ENCODE data around the gene PABPC1L2B. TPM values are rescaled to one million over a fixed set of nuclear protein-coding genes. Genes with fewer than 3 reads are reported as not detected.
"Not testable (repeated sequence)": the region's sequence is repeated elsewhere in the genome, so short reads cannot be mapped to it uniquely, and the experiment has no call there.

The PABPC1L2B gene
- total and polyA plus RNA-seq, 2 of the 8 experiments (the other 6 are each of a cell fraction or from before 2014, with no cell fraction given) = 1.5 to 1.7 TPM

DNA sequence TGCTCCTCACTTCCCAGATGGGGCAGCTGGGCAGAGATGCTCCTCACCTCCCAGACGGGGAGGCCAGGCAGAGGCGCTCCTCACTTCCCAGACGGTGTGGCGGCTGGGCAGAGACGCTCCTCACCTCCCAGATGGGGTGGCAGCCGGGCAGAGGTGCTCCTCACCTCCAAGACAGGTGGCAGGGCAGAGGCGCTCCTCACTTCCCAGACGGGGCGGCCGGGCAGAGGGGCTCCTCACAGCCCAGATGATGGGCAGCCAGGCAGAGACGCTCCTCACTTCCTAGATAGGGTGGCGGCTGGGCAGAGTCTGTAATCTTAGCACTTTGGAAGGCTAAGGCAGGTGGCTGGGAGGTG, 19.3 kb downstream of the PABPC1L2B start:
- H3K56ac ChIP-seq (replicated peaks; ENCODE audit: insufficient read length, low read depth, low read length); H3K4me3 ChIP-seq (ENCODE audit: extremely low read depth in 1 of 4, insufficient read depth in 2 of 4, low read depth in 3 of 4, low read length in 4 of 4); H3K4ac ChIP-seq (replicated peaks; ENCODE audit: insufficient read length, low read depth, low read length); H3K36me3 ChIP-seq (ENCODE audit: control insufficient read depth in 2 of 4, insufficient read depth in 4 of 4, low read length in 3 of 4); H2BK120ac ChIP-seq (replicated peaks; ENCODE audit: low read depth, low read length); DNase-seq (ENCODE audit: low read depth in 1 of 2, low spot score in 2 of 2); H4K20me1 ChIP-seq (replicated peaks in 1 of 2; ENCODE audit: control insufficient read depth in 1 of 2, insufficient read depth in 2 of 2, low read length in 2 of 2); H2BK12ac ChIP-seq (ENCODE audit: low read depth, low read length); H3K4me1 ChIP-seq (replicated peaks in 1 of 4; ENCODE audit: control insufficient read depth in 3 of 4, insufficient read depth in 4 of 4, low read length in 3 of 4); H3K23ac ChIP-seq (ENCODE audit: insufficient read length); POLR2A ChIA-PET (ENCODE audit: partially characterized antibody); H2BK5ac ChIP-seq (ENCODE audit: low read depth, low read length); H3K27me3 ChIP-seq (replicated peaks in 1 of 4; ENCODE audit: control insufficient read depth in 3 of 4, extremely low read depth in 1 of 4, insufficient read depth in 3 of 4, low read length in 3 of 4); H2AFZ ChIP-seq (ENCODE audit: low read length); H3K79me1 ChIP-seq (ENCODE audit: low read depth, low read length); H2BK20ac ChIP-seq (ENCODE audit: low read length); FAIRE-seq; H3K27ac ChIP-seq (ENCODE audit: low read depth, low read length); CTCF ChIA-PET (ENCODE audit: partially characterized antibody); H3K14ac ChIP-seq (ENCODE audit: insufficient read length); H3K9ac ChIP-seq (replicated peaks in 1 of 4; ENCODE audit: extremely low read depth in 1 of 4, low read depth in 3 of 4, low read length in 3 of 4); H4K8ac ChIP-seq (ENCODE audit: extremely low read depth, insufficient read depth, low read length); H3K79me2 ChIP-seq (ENCODE audit: control insufficient read depth in 1 of 2, insufficient read depth in 2 of 2, low read length in 2 of 2); H2AK5ac ChIP-seq (ENCODE audit: low read depth, low read length); H3K4me2 ChIP-seq (ENCODE audit: insufficient read depth in 1 of 2, low read depth in 2 of 2, low read length in 2 of 2); H4K91ac ChIP-seq (replicated peaks; ENCODE audit: insufficient read length, low read length); H2BK15ac ChIP-seq (ENCODE audit: low read length); H3K23me2 ChIP-seq (ENCODE audit: low read depth, low read length); H4K5ac ChIP-seq (ENCODE audit: insufficient read length, low read depth, low read length); H3K18ac ChIP-seq (ENCODE audit: extremely low read depth, low read length): not testable (repeated sequence)
- H3K9me3 ChIP-seq (ENCODE audit: insufficient read depth in 2 of 2, low read depth in 1 of 2, low read length in 1 of 2) = peaks cover 0 to 14% of the 10 kb centered on the region in 2 experiments; a peak in 2 of 4 replicates
- WGBS, 2 experiments (ENCODE audit: extremely low coverage in 1 of 2, insufficient coverage in 1 of 2, insufficient read length in 1 of 2, insufficient replicate concordance in 2 of 2, low coverage in 1 of 2, low lambda C conversion rate in 2 of 2, missing lambda C conversion rate in 1 of 2) = 89% methylated on average over 9 of the region's 12 CpGs; no CpG with 5 or more reads in 1 of the 2 experiments
